Measurements from ENCODE around the gene CNTD1.
A peak's percentile ranks its signal among the peaks of the same experiment; 100 is the strongest.
"Not testable (repeated sequence)": the region's sequence is repeated elsewhere in the genome, so short reads cannot be mapped to it uniquely, and the experiment has no call there.

Gene CNTD1

DNA sequence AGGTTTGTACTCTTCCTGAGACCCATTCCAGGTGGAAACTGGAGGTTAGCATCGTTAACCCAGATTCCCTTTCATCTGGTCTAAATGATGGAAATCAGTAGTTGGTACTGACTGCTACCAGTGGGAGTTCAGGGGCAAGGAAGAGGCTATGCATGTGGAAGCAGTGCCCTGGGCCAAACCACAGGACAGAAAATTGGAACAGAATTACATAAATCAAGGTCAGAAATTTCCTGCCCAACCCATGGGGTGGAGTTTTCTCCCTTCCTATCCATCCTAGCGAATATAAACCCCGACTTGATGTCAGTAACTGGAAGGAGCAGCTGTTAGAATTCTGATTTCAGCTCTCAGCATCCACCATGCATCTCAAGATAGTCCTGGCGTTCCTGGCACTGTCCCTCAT, 45.6 kb downstream of the CNTD1 start, which contains the start of gene AOC2:
Gene AOC2, plus strand, starts transcription at position 310 of the 400 bp plus-strand sequence. Its CDS starts 47 bp downstream, at position 357.
- peaks cover 43% of the 10 kb centered on the region for H3K36me3 Mint-ChIP-seq (ENCODE audit: low read depth)
- no peaks in the 10 kb centered on the region for H3K9me3 Mint-ChIP-seq
- no peak for DNase-seq
- H3K4me1 Mint-ChIP-seq, result peaks cover 25% of the 10 kb centered on the region
- no peak within 1 kb of the TSS for H3K27ac Mint-ChIP-seq
- no peaks in the 10 kb centered on the region for H3K27me3 Mint-ChIP-seq
- no peak for ATAC-seq
- H3K4me3 Mint-ChIP-seq, result no peak within 1 kb of the TSS

DNA sequence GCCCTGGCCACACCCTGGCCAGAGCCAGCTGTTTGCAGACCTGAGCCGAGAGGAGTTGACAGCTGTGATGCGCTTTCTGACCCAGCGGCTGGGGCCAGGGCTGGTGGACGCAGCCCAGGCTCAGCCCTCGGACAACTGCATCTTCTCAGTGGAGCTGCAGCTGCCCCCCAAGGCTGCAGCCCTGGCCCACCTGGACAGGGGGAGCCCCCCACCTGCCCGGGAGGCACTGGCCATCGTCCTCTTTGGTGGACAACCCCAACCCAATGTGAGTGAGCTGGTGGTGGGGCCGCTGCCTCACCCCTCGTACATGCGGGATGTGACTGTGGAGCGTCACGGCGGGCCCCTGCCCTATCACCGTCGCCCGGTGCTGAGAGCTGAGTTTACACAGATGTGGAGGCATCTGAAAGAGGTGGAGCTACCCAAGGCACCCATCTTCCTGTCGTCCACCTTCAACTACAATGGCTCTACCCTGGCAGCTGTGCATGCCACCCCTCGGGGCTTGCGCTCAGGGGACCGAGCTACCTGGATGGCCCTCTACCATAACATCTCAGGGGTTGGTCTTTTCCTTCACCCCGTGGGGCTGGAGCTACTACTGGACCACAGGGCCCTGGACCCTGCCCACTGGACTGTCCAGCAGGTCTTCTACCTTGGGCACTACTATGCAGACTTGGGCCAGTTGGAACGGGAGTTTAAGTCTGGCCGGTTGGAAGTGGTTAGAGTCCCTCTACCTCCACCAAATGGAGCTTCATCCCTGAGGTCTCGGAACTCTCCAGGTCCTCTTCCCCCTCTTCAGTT, 46.3 kb downstream of the CNTD1 start:
- Mint-ChIP-seq H3K27ac (no peak overlapping the region), H3K36me3 (ENCODE audit: low read depth) (peaks cover 39% of the 10 kb centered on the region), H3K4me3 (no peak overlapping the region), H3K27me3 (no peaks in the 10 kb centered on the region), H3K9me3 (no peaks in the 10 kb centered on the region), H3K4me1 (peaks cover 23% of the 10 kb centered on the region)
- DNase-seq (no peak), ATAC-seq (no peak)

DNA sequence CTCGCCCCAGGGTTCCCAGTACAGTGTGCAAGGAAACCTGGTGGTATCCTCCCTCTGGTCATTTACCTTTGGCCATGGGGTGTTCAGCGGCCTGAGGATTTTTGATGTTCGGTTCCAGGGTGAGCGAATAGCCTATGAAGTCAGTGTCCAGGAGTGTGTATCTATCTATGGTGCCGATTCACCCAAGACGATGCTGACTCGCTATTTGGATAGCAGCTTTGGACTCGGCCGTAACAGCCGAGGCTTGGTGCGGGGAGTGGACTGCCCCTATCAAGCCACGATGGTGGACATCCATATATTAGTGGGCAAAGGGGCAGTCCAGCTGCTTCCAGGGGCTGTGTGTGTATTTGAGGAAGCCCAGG, 46.9 kb downstream of the CNTD1 start:
- peak overlapping the region; percentile 19 for H3K4me3 Mint-ChIP-seq
- H3K36me3 Mint-ChIP-seq (ENCODE audit: low read depth), result peaks cover 38% of the 10 kb centered on the region
- H3K4me1 Mint-ChIP-seq, result peaks cover 26% of the 10 kb centered on the region
- DNase-seq (no peak), ATAC-seq (peak; percentile 1)
- H3K27me3 Mint-ChIP-seq, result peaks cover 3% of the 10 kb centered on the region
- H3K9me3 Mint-ChIP-seq, result no peaks in the 10 kb centered on the region
- H3K27ac Mint-ChIP-seq, result peak overlapping the region; percentile 84

DNA sequence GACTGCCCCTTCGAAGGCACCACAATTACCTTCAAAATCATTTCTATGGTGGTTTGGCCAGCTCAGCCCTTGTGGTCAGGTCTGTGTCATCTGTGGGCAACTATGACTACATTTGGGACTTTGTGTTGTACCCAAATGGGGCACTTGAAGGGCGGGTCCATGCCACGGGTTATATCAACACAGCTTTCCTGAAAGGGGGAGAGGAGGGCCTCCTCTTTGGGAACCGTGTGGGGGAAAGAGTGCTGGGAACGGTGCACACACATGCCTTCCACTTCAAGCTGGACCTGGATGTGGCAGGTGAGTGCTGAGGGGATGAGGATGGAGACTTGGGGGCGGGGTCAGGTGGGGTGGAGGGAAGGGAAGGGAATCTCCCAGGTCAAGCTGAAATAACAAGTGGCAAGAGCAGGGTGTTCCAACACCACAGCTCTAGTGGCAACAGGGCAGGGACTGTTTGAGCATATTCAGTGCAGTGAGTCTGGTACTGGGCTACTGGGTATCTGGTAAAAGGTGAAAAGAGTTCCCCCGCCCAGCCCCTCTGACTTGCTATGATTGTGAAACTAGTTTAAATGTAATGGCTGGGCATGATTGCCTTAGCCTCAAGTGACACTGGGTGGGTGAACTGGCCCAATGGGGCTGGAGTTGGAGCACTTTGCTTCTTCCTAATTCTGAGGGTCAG, 47.4 kb downstream of the CNTD1 start:
- peaks cover 3% of the 10 kb centered on the region for H3K27me3 Mint-ChIP-seq
- H3K4me1 Mint-ChIP-seq, result peaks cover 26% of the 10 kb centered on the region
- DNase-seq, result peak; percentile 69
- peaks cover 37% of the 10 kb centered on the region for H3K36me3 Mint-ChIP-seq (ENCODE audit: low read depth)
- H3K27ac Mint-ChIP-seq, result peak overlapping the region; percentile 84
- peak; percentile 89 for ATAC-seq
- H3K9me3 Mint-ChIP-seq, result no peaks in the 10 kb centered on the region
- H3K4me3 Mint-ChIP-seq, result peak overlapping the region; percentile 19

DNA sequence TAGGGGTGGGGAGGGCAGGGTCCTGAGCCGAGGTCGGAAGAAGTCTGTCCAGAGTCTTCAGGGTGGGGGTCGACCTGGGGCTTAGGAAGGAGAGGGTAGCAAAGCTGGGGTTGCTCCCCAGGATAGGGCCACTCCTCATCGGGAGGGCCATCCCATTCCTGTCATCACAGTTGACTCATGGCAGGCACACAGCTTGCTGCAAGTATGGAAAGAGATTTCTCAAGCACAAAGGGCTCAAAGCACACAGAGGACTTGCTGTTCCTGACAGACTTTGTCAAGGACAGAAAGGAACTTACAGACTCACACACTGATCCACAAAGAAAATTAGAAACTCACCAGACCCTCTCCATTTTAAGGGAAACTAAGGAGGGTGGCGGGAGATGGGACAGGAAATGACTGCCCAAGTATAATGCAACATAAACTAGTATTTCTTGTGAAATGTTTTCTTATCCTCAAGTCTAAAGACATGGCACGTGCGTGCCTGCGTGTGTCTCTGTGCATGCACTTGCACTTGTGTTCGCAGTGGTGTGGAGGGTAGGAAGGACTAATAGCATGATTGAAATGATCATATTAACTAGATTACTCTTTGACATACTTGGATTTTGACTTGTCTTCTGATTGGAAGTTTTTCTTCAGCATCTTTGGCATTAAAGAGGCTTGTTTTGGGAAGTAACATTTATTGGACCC, 48.1 kb downstream of the CNTD1 start:
- Mint-ChIP-seq H3K4me1 (peaks cover 26% of the 10 kb centered on the region), H3K36me3 (ENCODE audit: low read depth) (peaks cover 30% of the 10 kb centered on the region), H3K4me3 (no peak overlapping the region), H3K27ac (no peak overlapping the region), H3K9me3 (no peaks in the 10 kb centered on the region), H3K27me3 (peaks cover 3% of the 10 kb centered on the region)
- ATAC-seq (no peak), DNase-seq (no peak)

DNA sequence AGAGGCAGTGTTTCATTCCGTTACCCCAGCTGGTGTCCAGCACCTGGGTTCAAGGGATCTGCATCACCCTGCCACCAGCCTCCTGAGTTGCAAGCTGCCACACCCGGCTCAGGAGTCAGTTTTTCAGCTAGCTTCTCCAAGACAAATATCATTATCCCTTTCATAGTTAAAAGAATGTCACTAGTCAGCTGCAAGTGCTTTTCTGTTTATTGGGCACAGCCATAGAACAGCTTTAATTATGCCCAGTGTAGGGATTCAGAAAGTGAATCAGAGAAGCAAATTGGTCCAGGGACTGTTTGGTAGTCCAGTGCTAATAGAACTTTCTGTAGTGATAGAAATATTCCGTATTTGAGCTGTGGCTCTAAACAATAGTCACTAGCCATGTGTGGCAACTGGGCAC, 49.4 kb downstream of the CNTD1 start:
- H3K36me3 Mint-ChIP-seq (ENCODE audit: low read depth), result peaks cover 17% of the 10 kb centered on the region
- H3K4me1 Mint-ChIP-seq, result peaks cover 26% of the 10 kb centered on the region
- no peaks in the 10 kb centered on the region for H3K9me3 Mint-ChIP-seq
- no peak overlapping the region for H3K27ac Mint-ChIP-seq
- no peak overlapping the region for H3K4me3 Mint-ChIP-seq
- ATAC-seq (no peak), DNase-seq (no peak)
- peaks cover 3% of the 10 kb centered on the region for H3K27me3 Mint-ChIP-seq

DNA sequence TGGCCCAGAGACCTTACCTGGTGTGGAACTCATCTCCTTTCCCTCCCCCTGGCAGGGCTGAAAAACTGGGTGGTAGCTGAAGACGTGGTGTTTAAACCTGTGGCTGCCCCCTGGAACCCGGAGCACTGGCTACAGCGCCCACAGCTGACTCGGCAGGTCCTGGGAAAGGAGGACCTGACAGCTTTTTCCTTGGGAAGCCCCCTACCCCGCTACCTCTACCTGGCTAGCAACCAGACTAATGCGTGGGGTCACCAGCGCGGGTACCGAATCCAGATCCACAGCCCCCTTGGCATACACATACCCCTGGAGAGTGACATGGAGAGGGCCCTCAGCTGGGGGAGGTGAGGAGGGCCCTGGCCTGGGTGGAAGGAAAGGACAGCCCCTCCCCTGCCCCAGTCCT, 50.4 kb downstream of the CNTD1 start:
- Mint-ChIP-seq H3K9me3 (no peaks in the 10 kb centered on the region), H3K4me1 (peaks cover 26% of the 10 kb centered on the region), H3K27me3 (peaks cover 3% of the 10 kb centered on the region), H3K27ac (no peak overlapping the region), H3K36me3 (ENCODE audit: low read depth) (peaks cover 10% of the 10 kb centered on the region), H3K4me3 (no peak overlapping the region)
- DNase-seq, result no peak
- no peak for ATAC-seq

DNA sequence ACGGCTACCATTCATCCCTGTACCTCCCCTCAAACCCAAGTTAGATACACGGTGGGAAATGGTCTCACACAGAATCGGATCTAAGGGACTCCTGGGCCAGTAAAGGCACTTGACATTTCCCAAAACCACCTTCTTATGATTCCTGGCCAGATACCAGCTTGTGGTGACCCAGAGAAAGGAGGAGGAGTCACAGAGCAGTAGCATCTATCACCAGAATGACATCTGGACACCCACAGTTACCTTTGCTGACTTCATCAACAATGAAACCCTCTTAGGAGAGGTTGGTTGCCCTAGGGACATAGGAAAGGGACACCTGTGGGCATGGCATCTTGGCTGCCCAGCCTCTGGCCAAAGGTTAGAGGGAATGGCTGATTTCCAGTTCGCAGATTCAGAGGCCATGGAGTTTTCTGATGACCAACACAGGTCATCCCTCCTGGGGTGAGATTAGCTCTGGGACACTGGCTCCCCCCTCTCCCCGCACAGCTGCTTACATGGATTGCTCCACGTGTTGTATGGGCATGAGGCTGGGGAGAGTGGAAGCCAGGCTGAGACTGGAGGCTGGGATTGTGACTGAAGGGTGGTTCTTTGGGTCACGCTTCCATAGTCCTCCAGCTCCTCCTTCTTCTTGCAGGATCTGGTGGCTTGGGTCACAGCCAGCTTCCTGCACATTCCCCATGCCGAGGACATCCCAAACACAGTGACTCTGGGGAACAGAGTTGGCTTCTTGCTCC, 51.0 kb downstream of the CNTD1 start:
- H3K4me1 Mint-ChIP-seq, result peaks cover 25% of the 10 kb centered on the region
- H3K27ac Mint-ChIP-seq, result no peak overlapping the region
- no peaks in the 10 kb centered on the region for H3K9me3 Mint-ChIP-seq
- peaks cover 6% of the 10 kb centered on the region for H3K36me3 Mint-ChIP-seq (ENCODE audit: low read depth)
- DNase-seq (no peak), ATAC-seq (no peak)
- H3K4me3 Mint-ChIP-seq, result no peak overlapping the region
- H3K27me3 Mint-ChIP-seq, result peaks cover 3% of the 10 kb centered on the region

DNA sequence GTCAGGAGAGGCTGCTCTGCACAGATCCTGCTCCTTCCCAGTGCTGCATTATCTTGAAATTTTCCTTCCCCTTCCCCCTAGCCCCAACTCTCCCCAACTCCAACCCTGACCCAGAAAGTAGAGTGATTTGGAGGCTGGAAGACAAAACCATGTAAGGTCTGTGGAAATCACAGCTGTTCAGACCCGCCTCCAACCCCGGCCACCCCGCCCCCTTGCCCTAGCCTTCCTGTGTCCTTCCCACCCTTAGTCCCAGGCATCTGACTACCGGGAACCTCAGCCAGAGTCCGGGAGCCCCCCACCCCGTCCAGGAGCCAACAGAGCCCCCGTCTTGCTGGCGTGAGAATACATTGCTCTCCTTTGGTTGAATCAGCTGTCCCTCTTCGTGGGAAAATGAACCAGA, 52.3 kb downstream of the CNTD1 start, which contains the start of gene AOC3:
Gene AOC3, plus strand, starts transcription at position 246 of the 400 bp plus-strand sequence. Its CDS starts 145 bp downstream, at position 391.
- peaks cover 15% of the 10 kb centered on the region for H3K4me1 Mint-ChIP-seq
- no peaks in the 10 kb centered on the region for H3K9me3 Mint-ChIP-seq
- H3K27ac Mint-ChIP-seq, result no peak within 1 kb of the TSS
- ATAC-seq (no peak), DNase-seq (no peak)
- H3K36me3 Mint-ChIP-seq (ENCODE audit: low read depth), result no peaks in the 10 kb centered on the region
- no peak within 1 kb of the TSS for H3K4me3 Mint-ChIP-seq
- H3K27me3 Mint-ChIP-seq, result peaks cover 3% of the 10 kb centered on the region

DNA sequence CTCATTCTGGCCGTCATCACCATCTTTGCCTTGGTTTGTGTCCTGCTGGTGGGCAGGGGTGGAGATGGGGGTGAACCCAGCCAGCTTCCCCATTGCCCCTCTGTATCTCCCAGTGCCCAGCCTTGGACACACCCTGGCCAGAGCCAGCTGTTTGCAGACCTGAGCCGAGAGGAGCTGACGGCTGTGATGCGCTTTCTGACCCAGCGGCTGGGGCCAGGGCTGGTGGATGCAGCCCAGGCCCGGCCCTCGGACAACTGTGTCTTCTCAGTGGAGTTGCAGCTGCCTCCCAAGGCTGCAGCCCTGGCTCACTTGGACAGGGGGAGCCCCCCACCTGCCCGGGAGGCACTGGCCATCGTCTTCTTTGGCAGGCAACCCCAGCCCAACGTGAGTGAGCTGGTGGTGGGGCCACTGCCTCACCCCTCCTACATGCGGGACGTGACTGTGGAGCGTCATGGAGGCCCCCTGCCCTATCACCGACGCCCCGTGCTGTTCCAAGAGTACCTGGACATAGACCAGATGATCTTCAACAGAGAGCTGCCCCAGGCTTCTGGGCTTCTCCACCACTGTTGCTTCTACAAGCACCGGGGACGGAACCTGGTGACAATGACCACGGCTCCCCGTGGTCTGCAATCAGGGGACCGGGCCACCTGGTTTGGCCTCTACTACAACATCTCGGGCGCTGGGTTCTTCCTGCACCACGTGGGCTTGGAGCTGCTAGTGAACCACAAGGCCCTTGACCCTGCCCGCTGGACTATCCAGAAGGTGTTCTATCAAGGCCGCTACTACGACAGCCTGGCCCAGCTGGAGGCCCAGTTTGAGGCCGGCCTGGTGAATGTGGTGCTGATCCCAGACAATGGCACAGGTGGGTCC, 52.9 kb downstream of the CNTD1 start:
- H3K4me3 Mint-ChIP-seq; H3K36me3 Mint-ChIP-seq (ENCODE audit: low read depth); DNase-seq; H3K9me3 Mint-ChIP-seq; ATAC-seq; H3K27ac Mint-ChIP-seq; H3K27me3 Mint-ChIP-seq; H3K4me1 Mint-ChIP-seq: not testable (repeated sequence)

DNA sequence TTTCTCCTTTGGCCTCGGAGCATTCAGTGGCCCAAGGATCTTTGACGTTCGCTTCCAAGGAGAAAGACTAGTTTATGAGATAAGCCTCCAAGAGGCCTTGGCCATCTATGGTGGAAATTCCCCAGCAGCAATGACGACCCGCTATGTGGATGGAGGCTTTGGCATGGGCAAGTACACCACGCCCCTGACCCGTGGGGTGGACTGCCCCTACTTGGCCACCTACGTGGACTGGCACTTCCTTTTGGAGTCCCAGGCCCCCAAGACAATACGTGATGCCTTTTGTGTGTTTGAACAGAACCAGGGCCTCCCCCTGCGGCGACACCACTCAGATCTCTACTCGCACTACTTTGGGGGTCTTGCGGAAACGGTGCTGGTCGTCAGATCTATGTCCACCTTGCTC, 53.7 kb downstream of the CNTD1 start:
- no peak for ATAC-seq
- H3K27ac Mint-ChIP-seq, result no peak overlapping the region

DNA sequence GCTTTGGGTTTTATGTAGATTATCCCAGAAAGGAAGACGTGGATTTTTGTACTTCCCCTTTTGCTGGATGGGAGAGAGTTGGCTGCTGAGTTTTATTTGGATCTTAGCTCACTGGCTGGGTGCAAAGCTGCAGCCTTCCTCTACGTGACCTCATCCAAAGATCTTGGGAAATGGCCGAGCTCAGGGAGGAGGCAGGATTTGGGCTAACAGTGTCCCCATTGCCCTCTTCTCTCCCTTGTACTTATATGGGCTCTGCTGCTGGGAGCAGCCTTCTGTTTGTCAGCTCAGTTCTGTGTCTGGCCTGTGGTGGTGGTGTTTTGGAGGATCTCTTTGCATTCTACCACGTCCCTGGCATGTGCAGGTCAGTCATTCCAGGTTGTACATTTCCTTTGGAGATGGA, 54.3 kb downstream of the CNTD1 start:
- H3K27ac Mint-ChIP-seq, result no peak overlapping the region
- H3K4me1 Mint-ChIP-seq, result peaks cover 3% of the 10 kb centered on the region
- no peak for DNase-seq
- H3K36me3 Mint-ChIP-seq (ENCODE audit: low read depth), result no peaks in the 10 kb centered on the region
- H3K4me3 Mint-ChIP-seq, result no peak overlapping the region
- no peaks in the 10 kb centered on the region for H3K9me3 Mint-ChIP-seq
- peaks cover 3% of the 10 kb centered on the region for H3K27me3 Mint-ChIP-seq
- no peak for ATAC-seq

More for the DNA sequence above, 53.7 kb downstream of the CNTD1 start:
- no peak for DNase-seq
- H3K4me1 Mint-ChIP-seq, result peaks cover 3% of the 10 kb centered on the region
- H3K27me3 Mint-ChIP-seq, result peaks cover 3% of the 10 kb centered on the region
- H3K36me3 Mint-ChIP-seq (ENCODE audit: low read depth), result no peaks in the 10 kb centered on the region
- H3K9me3 Mint-ChIP-seq, result no peaks in the 10 kb centered on the region
- H3K4me3 Mint-ChIP-seq, result no peak overlapping the region

DNA sequence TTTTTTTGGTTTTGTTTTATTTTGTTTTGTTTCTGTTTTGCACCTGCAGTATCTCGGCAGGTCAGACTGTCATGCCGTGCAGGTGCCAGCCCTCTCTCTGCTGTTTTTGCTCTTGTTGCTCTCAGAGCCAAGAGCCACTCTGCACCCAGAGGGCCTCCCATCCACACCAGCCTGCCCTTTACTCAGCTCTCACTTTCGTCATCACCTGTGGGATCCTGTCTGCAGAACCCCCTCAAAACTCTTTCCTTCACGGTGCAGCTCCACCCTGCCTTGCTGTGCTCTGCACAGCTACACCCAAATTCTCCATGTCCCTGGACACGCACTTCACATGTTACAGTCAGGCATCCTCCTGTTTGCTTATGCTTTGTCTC, 54.9 kb downstream of the CNTD1 start:
- H3K9me3 Mint-ChIP-seq, result no peaks in the 10 kb centered on the region
- H3K36me3 Mint-ChIP-seq (ENCODE audit: low read depth), result no peaks in the 10 kb centered on the region
- ATAC-seq (no peak), DNase-seq (no peak)
- H3K4me1 Mint-ChIP-seq, result peaks cover 3% of the 10 kb centered on the region
- no peak overlapping the region for H3K27ac Mint-ChIP-seq
- H3K4me3 Mint-ChIP-seq, result no peak overlapping the region
- H3K27me3 Mint-ChIP-seq, result peaks cover 5% of the 10 kb centered on the region
